Thoracic aorta (tissue), 2 donors: ENCODE measurements around the gene CREG2. TPM values are rescaled to one million over a fixed set of nuclear protein-coding genes. Genes with fewer than 3 reads are reported as not detected.

Experiments used
- ATAC-seq: fragments of 150-250 bp; one replicate; pipeline ENCODE4 v1.8.0; 2017; ENCODE audit warnings: low read depth; ENCODE audit not compliant: insufficient number of reproducible peaks, low FRiP score
- DNase-seq: peaks from one replicate; pipeline ENCODE4 v3.0.0-alpha.2; 2020; ENCODE audit warnings: low spot score
- H3K27ac ChIP-seq, 2 donors: fragments of 200-600 bp; sonication (generic); 1 replicate in 1 of 2; 2 replicates in 1 of 2; pipeline ENCODE4 v1.5.1; 2016; ENCODE audit warnings: mild to moderate bottlenecking in 2 of 2, moderate library complexity in 2 of 2
- H3K27me3 ChIP-seq: fragments of 200-600 bp; sonication (generic); replicated peaks from 2 replicates; pipeline ENCODE4 v1.6.0; 2016; ENCODE audit warnings: mild to moderate bottlenecking; ENCODE audit not compliant: insufficient read depth
- H3K36me3 ChIP-seq: fragments of 200-600 bp; sonication (generic); one replicate; pipeline ENCODE4 v1.5.1; 2016
- H3K4me1 ChIP-seq, 2 donors: fragments of 200-600 bp; sonication (generic); 1 replicate in 1 of 2; 2 replicates in 1 of 2; pipeline versions ENCODE4 v1.5.1 to v1.6.0; 2016; ENCODE audit warnings: low read depth in 2 of 2, mild to moderate bottlenecking in 1 of 2; ENCODE audit not compliant: control insufficient read depth in 1 of 2
- H3K4me3 ChIP-seq: fragments of 200-600 bp; sonication (generic); 2 replicates; pipeline ENCODE4 v1.5.1; 2016; ENCODE audit warnings: mild to moderate bottlenecking
- H3K9me3 ChIP-seq: fragments of 200-600 bp; sonication (generic); 2 replicates; pipeline ENCODE4 v1.5.1; 2016
- total RNA-seq, 2 donors: library from RNA; depleted of rRNA; stranded (reverse); fragments of >200 nt; gene quantifications; one replicate each; pipeline versions ENCODE4 v1.1.0 to v1.2.3, GENCODE V29; 2016
- TF ChIP-seq, protein P1 (sequence below): fragments of 200-600 bp; sonication (generic); IDR thresholded peaks from one replicate; pipeline ENCODE4 v1.5.1; 2019; ENCODE audit warnings: antibody characterized with exemption

CREG2 gene
- total RNA-seq, 2 donors from 2014 or later, result not detected

GRCh38 chr2:101361121-101361520 lies 26.2 kb downstream of the CREG2 start:
- Histone ChIP-seq H3K36me3 (no peaks in the 10 kb centered on the region), H3K27ac (no peak overlapping the region), H3K9me3 (no peaks in the 10 kb centered on the region), H3K4me1 (no peaks in the 10 kb centered on the region), H3K4me3 (no peak overlapping the region), H3K27me3 (no peaks in the 10 kb centered on the region)
- DNase-seq, result no peak
- TF ChIP-seq, protein P1, sequence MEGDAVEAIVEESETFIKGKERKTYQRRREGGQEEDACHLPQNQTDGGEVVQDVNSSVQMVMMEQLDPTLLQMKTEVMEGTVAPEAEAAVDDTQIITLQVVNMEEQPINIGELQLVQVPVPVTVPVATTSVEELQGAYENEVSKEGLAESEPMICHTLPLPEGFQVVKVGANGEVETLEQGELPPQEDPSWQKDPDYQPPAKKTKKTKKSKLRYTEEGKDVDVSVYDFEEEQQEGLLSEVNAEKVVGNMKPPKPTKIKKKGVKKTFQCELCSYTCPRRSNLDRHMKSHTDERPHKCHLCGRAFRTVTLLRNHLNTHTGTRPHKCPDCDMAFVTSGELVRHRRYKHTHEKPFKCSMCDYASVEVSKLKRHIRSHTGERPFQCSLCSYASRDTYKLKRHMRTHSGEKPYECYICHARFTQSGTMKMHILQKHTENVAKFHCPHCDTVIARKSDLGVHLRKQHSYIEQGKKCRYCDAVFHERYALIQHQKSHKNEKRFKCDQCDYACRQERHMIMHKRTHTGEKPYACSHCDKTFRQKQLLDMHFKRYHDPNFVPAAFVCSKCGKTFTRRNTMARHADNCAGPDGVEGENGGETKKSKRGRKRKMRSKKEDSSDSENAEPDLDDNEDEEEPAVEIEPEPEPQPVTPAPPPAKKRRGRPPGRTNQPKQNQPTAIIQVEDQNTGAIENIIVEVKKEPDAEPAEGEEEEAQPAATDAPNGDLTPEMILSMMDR, result no peak
- ATAC-seq, result no peak

DNA sequence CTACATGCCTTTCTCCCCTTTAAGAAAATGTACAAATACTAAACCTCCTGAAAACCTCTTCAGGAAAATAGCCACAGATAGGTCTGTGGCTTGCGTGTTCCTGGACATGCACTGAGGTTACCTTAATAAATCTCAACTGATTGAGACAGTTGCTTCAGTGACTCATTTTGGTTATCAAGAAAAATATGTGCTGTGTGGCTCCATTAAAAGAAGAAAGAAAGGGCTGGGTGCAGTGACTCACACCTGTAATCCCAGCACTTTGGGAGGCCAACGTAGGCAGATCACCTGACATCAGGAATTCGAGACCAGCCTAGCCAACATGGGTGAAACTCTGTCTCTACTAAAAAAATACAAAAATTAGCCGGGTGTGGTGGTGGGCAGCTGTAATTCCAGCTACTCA lies 27.1 kb downstream of the CREG2 start:
- H3K4me1 ChIP-seq, result no peaks in the 10 kb centered on the region
- no peak overlapping the region for H3K4me3 ChIP-seq
- no peak for DNase-seq
- no peaks in the 10 kb centered on the region for H3K9me3 ChIP-seq
- TF ChIP-seq, protein P1, result no peak
- ATAC-seq, result no peak
- H3K27ac ChIP-seq, result no peak overlapping the region
- H3K36me3 ChIP-seq, result no peaks in the 10 kb centered on the region
- H3K27me3 ChIP-seq, result no peaks in the 10 kb centered on the region

- ATAC-seq (no peak), DNase-seq (no peak)
- Histone ChIP-seq H3K27ac (no peak overlapping the region), H3K27me3 (no peaks in the 10 kb centered on the region), H3K36me3 (no peaks in the 10 kb centered on the region), H3K4me3 (no peak overlapping the region), H3K9me3 (no peaks in the 10 kb centered on the region), H3K4me1 (no peaks in the 10 kb centered on the region)
- TF ChIP-seq, protein P1, result no peak
Measured at GRCh38 chr2:101359410-101359954, 27.8 kb downstream of the CREG2 start.

- Histone ChIP-seq H3K27ac (no peak overlapping the region), H3K4me1 (no peaks in the 10 kb centered on the region), H3K4me3 (no peak overlapping the region), H3K9me3 (no peaks in the 10 kb centered on the region), H3K36me3 (no peaks in the 10 kb centered on the region), H3K27me3 (no peaks in the 10 kb centered on the region)
- DNase-seq, result no peak
- TF ChIP-seq, protein P1, result no peak
- ATAC-seq, result no peak
Measured at GRCh38 chr2:101357376-101357775, 29.9 kb downstream of the CREG2 start.

DNA sequence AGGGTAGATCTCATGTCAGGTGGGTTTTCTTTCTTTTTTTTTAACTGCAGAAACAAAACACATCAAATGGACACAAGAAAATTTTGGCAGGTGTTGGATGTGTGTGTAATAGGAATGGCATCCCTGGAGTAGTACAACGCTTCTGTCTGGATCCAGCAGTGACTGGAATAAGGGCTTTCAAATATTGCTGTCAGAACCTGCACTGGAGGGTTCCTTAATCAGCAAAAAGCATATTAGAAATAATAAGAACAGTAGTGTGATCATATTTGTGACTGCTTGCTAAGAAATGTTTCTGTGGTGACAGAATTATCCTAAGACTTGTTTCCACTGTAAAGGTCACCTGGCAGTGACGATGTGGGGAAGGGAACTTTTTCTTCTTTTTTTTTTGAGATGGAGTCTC lies 30.8 kb downstream of the CREG2 start:
- H3K27me3 ChIP-seq, result no peaks in the 10 kb centered on the region
- no peaks in the 10 kb centered on the region for H3K9me3 ChIP-seq
- TF ChIP-seq, protein P1, result no peak
- H3K36me3 ChIP-seq, result no peaks in the 10 kb centered on the region
- H3K4me3 ChIP-seq, result no peak overlapping the region
- ATAC-seq, result no peak
- H3K27ac ChIP-seq, result no peak overlapping the region
- H3K4me1 ChIP-seq, result no peaks in the 10 kb centered on the region
- DNase-seq, result no peak
